ENCODE measurements around the gene AP3B1. TPM values are rescaled to one million over a fixed set of nuclear protein-coding genes. Genes with fewer than 3 reads are reported as not detected.

The AP3B1 gene
- total RNA-seq, 1 experiment from 2014 or later, result 50.3 TPM

DNA sequence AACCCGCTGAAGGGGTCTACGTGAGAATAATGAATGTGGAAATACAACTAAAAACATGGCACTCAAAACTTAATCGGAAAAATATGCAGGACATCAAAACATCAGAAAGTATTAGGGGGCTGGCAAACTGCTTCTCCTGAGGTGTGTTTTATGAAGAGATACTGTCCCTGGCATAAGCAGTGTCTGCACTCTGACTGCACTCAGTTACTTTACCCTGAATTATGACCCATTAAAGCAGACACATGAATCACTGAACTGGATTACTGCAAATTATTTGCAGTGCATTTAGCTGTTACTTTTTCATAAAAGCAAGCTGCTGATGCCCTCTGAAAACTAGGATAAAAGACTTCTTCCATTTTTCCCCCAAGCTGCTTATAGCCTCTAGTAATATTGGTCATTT, 164.9 kb downstream of the AP3B1 start (continued):
- TF ChIP-seq, protein P1, sequence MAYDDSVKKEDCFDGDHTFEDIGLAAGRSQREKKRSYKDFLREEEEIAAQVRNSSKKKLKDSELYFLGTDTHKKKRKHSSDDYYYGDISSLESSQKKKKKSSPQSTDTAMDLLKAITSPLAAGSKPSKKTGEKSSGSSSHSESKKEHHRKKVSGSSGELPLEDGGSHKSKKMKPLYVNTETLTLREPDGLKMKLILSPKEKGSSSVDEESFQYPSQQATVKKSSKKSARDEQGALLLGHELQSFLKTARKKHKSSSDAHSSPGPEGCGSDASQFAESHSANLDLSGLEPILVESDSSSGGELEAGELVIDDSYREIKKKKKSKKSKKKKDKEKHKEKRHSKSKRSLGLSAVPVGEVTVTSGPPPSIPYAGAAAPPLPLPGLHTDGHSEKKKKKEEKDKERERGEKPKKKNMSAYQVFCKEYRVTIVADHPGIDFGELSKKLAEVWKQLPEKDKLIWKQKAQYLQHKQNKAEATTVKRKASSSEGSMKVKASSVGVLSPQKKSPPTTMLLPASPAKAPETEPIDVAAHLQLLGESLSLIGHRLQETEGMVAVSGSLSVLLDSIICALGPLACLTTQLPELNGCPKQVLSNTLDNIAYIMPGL (CRISPR knock-in tag; IDR thresholded peaks at IDR 0.05), result no peak
- TF ChIP-seq, protein P2, sequence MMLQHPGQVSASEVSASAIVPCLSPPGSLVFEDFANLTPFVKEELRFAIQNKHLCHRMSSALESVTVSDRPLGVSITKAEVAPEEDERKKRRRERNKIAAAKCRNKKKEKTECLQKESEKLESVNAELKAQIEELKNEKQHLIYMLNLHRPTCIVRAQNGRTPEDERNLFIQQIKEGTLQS (CRISPR knock-in tag; conservative IDR thresholded peaks at IDR 0.05), result no peak
- TF ChIP-seq, protein P3, sequence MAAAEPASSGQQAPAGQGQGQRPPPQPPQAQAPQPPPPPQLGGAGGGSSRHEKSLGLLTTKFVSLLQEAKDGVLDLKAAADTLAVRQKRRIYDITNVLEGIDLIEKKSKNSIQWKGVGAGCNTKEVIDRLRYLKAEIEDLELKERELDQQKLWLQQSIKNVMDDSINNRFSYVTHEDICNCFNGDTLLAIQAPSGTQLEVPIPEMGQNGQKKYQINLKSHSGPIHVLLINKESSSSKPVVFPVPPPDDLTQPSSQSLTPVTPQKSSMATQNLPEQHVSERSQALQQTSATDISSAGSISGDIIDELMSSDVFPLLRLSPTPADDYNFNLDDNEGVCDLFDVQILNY (CRISPR knock-in tag; IDR thresholded peaks at IDR 0.05), result no peak
- TF ChIP-seq, protein P4, sequence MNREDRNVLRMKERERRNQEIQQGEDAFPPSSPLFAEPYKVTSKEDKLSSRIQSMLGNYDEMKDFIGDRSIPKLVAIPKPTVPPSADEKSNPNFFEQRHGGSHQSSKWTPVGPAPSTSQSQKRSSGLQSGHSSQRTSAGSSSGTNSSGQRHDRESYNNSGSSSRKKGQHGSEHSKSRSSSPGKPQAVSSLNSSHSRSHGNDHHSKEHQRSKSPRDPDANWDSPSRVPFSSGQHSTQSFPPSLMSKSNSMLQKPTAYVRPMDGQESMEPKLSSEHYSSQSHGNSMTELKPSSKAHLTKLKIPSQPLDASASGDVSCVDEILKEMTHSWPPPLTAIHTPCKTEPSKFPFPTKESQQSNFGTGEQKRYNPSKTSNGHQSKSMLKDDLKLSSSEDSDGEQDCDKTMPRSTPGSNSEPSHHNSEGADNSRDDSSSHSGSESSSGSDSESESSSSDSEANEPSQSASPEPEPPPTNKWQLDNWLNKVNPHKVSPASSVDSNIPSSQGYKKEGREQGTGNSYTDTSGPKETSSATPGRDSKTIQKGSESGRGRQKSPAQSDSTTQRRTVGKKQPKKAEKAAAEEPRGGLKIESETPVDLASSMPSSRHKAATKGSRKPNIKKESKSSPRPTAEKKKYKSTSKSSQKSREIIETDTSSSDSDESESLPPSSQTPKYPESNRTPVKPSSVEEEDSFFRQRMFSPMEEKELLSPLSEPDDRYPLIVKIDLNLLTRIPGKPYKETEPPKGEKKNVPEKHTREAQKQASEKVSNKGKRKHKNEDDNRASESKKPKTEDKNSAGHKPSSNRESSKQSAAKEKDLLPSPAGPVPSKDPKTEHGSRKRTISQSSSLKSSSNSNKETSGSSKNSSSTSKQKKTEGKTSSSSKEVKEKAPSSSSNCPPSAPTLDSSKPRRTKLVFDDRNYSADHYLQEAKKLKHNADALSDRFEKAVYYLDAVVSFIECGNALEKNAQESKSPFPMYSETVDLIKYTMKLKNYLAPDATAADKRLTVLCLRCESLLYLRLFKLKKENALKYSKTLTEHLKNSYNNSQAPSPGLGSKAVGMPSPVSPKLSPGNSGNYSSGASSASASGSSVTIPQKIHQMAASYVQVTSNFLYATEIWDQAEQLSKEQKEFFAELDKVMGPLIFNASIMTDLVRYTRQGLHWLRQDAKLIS (CRISPR knock-in tag; IDR thresholded peaks at IDR 0.05; ENCODE audit: borderline replicate concordance), result no peak
- no peak for TF ChIP-seq NR3C1 (CRISPR knock-in tag; conservative IDR thresholded peaks at IDR 0.05; ENCODE audit: low read depth)
- TF ChIP-seq, protein P5, sequence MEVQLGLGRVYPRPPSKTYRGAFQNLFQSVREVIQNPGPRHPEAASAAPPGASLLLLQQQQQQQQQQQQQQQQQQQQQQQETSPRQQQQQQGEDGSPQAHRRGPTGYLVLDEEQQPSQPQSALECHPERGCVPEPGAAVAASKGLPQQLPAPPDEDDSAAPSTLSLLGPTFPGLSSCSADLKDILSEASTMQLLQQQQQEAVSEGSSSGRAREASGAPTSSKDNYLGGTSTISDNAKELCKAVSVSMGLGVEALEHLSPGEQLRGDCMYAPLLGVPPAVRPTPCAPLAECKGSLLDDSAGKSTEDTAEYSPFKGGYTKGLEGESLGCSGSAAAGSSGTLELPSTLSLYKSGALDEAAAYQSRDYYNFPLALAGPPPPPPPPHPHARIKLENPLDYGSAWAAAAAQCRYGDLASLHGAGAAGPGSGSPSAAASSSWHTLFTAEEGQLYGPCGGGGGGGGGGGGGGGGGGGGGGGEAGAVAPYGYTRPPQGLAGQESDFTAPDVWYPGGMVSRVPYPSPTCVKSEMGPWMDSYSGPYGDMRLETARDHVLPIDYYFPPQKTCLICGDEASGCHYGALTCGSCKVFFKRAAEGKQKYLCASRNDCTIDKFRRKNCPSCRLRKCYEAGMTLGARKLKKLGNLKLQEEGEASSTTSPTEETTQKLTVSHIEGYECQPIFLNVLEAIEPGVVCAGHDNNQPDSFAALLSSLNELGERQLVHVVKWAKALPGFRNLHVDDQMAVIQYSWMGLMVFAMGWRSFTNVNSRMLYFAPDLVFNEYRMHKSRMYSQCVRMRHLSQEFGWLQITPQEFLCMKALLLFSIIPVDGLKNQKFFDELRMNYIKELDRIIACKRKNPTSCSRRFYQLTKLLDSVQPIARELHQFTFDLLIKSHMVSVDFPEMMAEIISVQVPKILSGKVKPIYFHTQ (CRISPR knock-in tag; IDR thresholded peaks at IDR 0.05), result no peak
- TF ChIP-seq, protein P6, sequence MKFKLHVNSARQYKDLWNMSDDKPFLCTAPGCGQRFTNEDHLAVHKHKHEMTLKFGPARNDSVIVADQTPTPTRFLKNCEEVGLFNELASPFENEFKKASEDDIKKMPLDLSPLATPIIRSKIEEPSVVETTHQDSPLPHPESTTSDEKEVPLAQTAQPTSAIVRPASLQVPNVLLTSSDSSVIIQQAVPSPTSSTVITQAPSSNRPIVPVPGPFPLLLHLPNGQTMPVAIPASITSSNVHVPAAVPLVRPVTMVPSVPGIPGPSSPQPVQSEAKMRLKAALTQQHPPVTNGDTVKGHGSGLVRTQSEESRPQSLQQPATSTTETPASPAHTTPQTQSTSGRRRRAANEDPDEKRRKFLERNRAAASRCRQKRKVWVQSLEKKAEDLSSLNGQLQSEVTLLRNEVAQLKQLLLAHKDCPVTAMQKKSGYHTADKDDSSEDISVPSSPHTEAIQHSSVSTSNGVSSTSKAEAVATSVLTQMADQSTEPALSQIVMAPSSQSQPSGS (CRISPR knock-in tag; IDR thresholded peaks at IDR 0.05; ENCODE audit: borderline replicate concordance, low read depth), result no peak

DNA sequence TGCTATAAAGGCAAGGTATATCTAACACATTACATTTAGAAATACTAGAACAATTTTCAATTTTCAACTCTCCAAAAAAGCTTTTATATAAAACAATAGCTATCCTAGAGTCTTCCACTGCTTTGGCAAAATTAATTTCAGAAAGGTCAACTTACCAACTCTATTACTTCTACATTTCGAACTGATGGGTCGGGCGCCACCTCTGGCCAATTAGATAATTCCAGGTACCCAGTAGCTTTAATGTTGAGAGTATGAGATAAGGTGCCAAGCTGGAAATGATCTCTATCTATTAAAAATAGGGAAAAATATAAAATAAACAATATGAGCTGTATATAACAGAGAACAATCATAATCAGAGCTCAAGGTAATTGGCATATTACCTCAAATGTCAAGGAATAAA, 166.6 kb downstream of the AP3B1 start:
- ChIA-PET CTCF (interaction anchor here (0.6 to 2.2 kb wide), 30 partner anchors 10 to 351 kb away, joined by 3 to 25 read pairs (median 3); partner anchors contain the start of gene AP3B1), POLR2A (interaction anchor here (0.7 kb wide), 1 partner anchor 37 kb away, joined by 4 read pairs; no protein-coding TSS in a partner anchor)
- Mint-ChIP-seq H3K4me1 (no peaks in the 10 kb centered on the region), H3K9me3 (no peaks in the 10 kb centered on the region), H3K27ac (no peak overlapping the region), H3K36me3 (peaks cover 13% of the 10 kb centered on the region), H3K4me3 (no peak overlapping the region), H3K27me3 (ENCODE audit: low read depth) (no peaks in the 10 kb centered on the region)
- ATAC-seq (peak; percentile 41; the same call in 1 of the 2 replicates), DNase-seq (ENCODE audit: low spot score) (peak; percentile 48)
- TF ChIP-seq, protein P7, sequence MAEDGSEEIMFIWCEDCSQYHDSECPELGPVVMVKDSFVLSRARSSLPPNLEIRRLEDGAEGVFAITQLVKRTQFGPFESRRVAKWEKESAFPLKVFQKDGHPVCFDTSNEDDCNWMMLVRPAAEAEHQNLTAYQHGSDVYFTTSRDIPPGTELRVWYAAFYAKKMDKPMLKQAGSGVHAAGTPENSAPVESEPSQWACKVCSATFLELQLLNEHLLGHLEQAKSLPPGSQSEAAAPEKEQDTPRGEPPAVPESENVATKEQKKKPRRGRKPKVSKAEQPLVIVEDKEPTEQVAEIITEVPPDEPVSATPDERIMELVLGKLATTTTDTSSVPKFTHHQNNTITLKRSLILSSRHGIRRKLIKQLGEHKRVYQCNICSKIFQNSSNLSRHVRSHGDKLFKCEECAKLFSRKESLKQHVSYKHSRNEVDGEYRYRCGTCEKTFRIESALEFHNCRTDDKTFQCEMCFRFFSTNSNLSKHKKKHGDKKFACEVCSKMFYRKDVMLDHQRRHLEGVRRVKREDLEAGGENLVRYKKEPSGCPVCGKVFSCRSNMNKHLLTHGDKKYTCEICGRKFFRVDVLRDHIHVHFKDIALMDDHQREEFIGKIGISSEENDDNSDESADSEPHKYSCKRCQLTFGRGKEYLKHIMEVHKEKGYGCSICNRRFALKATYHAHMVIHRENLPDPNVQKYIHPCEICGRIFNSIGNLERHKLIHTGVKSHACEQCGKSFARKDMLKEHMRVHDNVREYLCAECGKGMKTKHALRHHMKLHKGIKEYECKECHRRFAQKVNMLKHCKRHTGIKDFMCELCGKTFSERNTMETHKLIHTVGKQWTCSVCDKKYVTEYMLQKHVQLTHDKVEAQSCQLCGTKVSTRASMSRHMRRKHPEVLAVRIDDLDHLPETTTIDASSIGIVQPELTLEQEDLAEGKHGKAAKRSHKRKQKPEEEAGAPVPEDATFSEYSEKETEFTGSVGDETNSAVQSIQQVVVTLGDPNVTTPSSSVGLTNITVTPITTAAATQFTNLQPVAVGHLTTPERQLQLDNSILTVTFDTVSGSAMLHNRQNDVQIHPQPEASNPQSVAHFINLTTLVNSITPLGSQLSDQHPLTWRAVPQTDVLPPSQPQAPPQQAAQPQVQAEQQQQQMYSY (CRISPR knock-in tag; IDR thresholded peaks at IDR 0.05), result no peak
- no peak for TF ChIP-seq SP1 (CRISPR knock-in tag; conservative IDR thresholded peaks at IDR 0.05)
- TF ChIP-seq, protein P8, sequence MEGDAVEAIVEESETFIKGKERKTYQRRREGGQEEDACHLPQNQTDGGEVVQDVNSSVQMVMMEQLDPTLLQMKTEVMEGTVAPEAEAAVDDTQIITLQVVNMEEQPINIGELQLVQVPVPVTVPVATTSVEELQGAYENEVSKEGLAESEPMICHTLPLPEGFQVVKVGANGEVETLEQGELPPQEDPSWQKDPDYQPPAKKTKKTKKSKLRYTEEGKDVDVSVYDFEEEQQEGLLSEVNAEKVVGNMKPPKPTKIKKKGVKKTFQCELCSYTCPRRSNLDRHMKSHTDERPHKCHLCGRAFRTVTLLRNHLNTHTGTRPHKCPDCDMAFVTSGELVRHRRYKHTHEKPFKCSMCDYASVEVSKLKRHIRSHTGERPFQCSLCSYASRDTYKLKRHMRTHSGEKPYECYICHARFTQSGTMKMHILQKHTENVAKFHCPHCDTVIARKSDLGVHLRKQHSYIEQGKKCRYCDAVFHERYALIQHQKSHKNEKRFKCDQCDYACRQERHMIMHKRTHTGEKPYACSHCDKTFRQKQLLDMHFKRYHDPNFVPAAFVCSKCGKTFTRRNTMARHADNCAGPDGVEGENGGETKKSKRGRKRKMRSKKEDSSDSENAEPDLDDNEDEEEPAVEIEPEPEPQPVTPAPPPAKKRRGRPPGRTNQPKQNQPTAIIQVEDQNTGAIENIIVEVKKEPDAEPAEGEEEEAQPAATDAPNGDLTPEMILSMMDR (IDR thresholded peaks at IDR 0.05), result peak; percentile 65; the same call in 1 of the 2 replicates
